SK-N-SH (cell line): ENCODE measurements around the gene PLEKHF1. TPM values are rescaled to one million over a fixed set of nuclear protein-coding genes. Genes with fewer than 3 reads are reported as not detected.

Experiments
- CTCF ChIA-PET: fragments of 300-600, 350-600 bp; formaldehyde crosslinking; extraction: SDS; loops from one replicate; lab custom pipeline; 2021; lab: Yijun Ruan, JAX
- POLR2A ChIA-PET: fragments of 350-600 bp; sonication (Branson Sonifier 250); formaldehyde crosslinking; extraction: SDS; loops from one replicate; lab custom pipeline; 2020; ENCODE audit warnings: antibody characterized with exemption, inconsistent platforms; lab: Yijun Ruan, JAX
- DNase-seq: peaks from one replicate; pipeline ENCODE4 v3.0.0; 2012
- H2AFZ ChIP-seq: fragments of 200-600 bp; sonication (generic); 2 replicates; pipeline ENCODE4 v1.8.1; 2016; ENCODE audit warnings: antibody characterized with exemption, mild to moderate bottlenecking, low read depth
- H3F3A ChIP-seq: fragments of 200-600 bp; sonication (generic); replicated peaks from 2 replicates; pipeline ENCODE3; 2016; ENCODE audit warnings: antibody characterized with exemption, mild to moderate bottlenecking; ENCODE audit not compliant: insufficient read depth
- H3K27ac ChIP-seq, 2 experiments: fragments of 200-500 bp in 1 of 2; fragments of 200-600 bp in 1 of 2; sonication (Bioruptor generic) in 1 of 2; sonication (generic), shearing (Covaris generic) in 1 of 2; 2 replicates each; pipeline versions ENCODE4 v1.5.1 to v1.6.1; 2014 to 2016; ENCODE audit warnings: low read depth in 2 of 2, inconsistent platforms in 1 of 2, low read length in 1 of 2, mild to moderate bottlenecking in 1 of 2, mixed read lengths in 1 of 2
- H3K27me3 ChIP-seq: fragments of 200-600 bp; sonication (generic), shearing (Covaris generic); 2 replicates; pipeline ENCODE4 v1.6.1; 2016; ENCODE audit warnings: mixed run types; ENCODE audit not compliant: insufficient read depth
- H3K36me3 ChIP-seq, 2 experiments: fragments of 200-500 bp in 1 of 2; fragments of 200-600 bp in 1 of 2; sonication (Bioruptor generic) in 1 of 2; sonication (generic) in 1 of 2; replicated peaks in 1 of 2; 2 replicates each; pipeline versions ENCODE3 to v1.5.1; 2014 to 2016; ENCODE audit warnings: low read length in 1 of 2, mild to moderate bottlenecking in 1 of 2; ENCODE audit not compliant: insufficient read depth in 2 of 2, control insufficient read depth in 1 of 2
- H3K4me1 ChIP-seq, 2 experiments: fragments of 200-500 bp in 1 of 2; fragments of 200-600 bp in 1 of 2; sonication (Bioruptor generic) in 1 of 2; sonication (generic), shearing (Covaris generic) in 1 of 2; 2 replicates each; pipeline versions ENCODE4 v1.5.1 to v1.6.1; 2014 to 2016; ENCODE audit warnings: low read depth in 1 of 2, low read length in 1 of 2, mixed run types in 1 of 2; ENCODE audit not compliant: insufficient read depth in 2 of 2, control insufficient read depth in 1 of 2
- H3K4me2 ChIP-seq: fragments of 200-600 bp; sonication (generic), shearing (Covaris generic); 2 replicates; pipeline ENCODE4 v1.6.1; 2017; ENCODE audit warnings: mixed run types
- H3K4me3 ChIP-seq, 2 experiments: fragments of 200-500 bp in 1 of 2; fragments of 200-600 bp in 1 of 2; sonication (Bioruptor generic) in 1 of 2; sonication (generic), shearing (Covaris generic) in 1 of 2; 2 replicates each; pipeline versions ENCODE4 v1.5.1 to v1.8.1; 2014 to 2016; ENCODE audit warnings: low read depth in 2 of 2, inconsistent platforms in 1 of 2, low read length in 1 of 2, mild to moderate bottlenecking in 1 of 2, mixed read lengths in 1 of 2, moderate library complexity in 1 of 2
- H3K79me2 ChIP-seq: fragments of 200-600 bp; sonication (generic); 2 replicates; pipeline ENCODE4 v1.8.1; 2017; ENCODE audit warnings: mild to moderate bottlenecking; ENCODE audit not compliant: insufficient read depth
- H3K9ac ChIP-seq: fragments of 200-600 bp; sonication (generic); 2 replicates; pipeline ENCODE4 v1.6.1; 2017; ENCODE audit warnings: mixed run types
- H3K9me2 ChIP-seq: fragments of 200-600 bp; sonication (generic); 2 replicates; pipeline ENCODE4 v1.6.1; 2017; ENCODE audit warnings: mixed run types
- H3K9me3 ChIP-seq: fragments of 200-600 bp; sonication (generic); 2 replicates; pipeline ENCODE4 v1.6.1; 2017; ENCODE audit warnings: mixed run types, mild to moderate bottlenecking, moderate library complexity
- H4K20me1 ChIP-seq: fragments of 200-600 bp; sonication (generic); 2 replicates; pipeline ENCODE4 v1.6.1; 2017; ENCODE audit warnings: mild to moderate bottlenecking, mixed run types; ENCODE audit not compliant: insufficient read depth
- ELF1 ChIP-seq: IDR thresholded peaks from 2 replicates; pipeline ENCODE4 v1.4.0; 2012
- FOSL2 ChIP-seq: IDR thresholded peaks from 2 replicates; pipeline ENCODE4 v1.4.0; 2012; ENCODE audit warnings: low read depth, mild to moderate bottlenecking, moderate library complexity, borderline replicate concordance
- GATA2 ChIP-seq: sonication (generic); formaldehyde crosslinking; IDR thresholded peaks from 2 replicates; pipeline ENCODE4 v1.5.0; 2020; ENCODE audit warnings: mild to moderate bottlenecking, missing genetic modification reagents
- MEF2A ChIP-seq: IDR thresholded peaks from 2 replicates; pipeline ENCODE4 v1.4.0; 2012; ENCODE audit warnings: low read depth, borderline replicate concordance
- NFIC ChIP-seq: IDR thresholded peaks from 2 replicates; pipeline ENCODE4 v1.4.0; 2012; ENCODE audit warnings: borderline replicate concordance
- RAD21 ChIP-seq: IDR thresholded peaks from 2 replicates; pipeline ENCODE4 v1.6.1; 2012; ENCODE audit warnings: mild to moderate bottlenecking, low read length
- RFX5 ChIP-seq: IDR thresholded peaks from 2 replicates; pipeline ENCODE4 v1.6.1; 2012; ENCODE audit warnings: mild to moderate bottlenecking, improper control_type of control experiment, low read length
- WGBS: methylation state at CpG from one replicate; pipeline ENCODE4 v1.1.6; 2017; ENCODE audit warnings: low lambda C conversion rate; 5-methylcytosine and 5-hydroxymethylcytosine counted together
- polyA plus RNA-seq, 3 experiments: library from polyadenylated mRNA; depleted of rRNA; stranded (reverse); fragments of >200 nt; gene quantifications; 2 replicates each; pipeline ENCODE4 v1.2.3, GENCODE V29; 2012
- TF ChIP-seq, protein P1 (sequence below): IDR thresholded peaks from 2 replicates; pipeline ENCODE4 v1.6.1; 2012; ENCODE audit warnings: mild to moderate bottlenecking, low read depth, low read length, moderate library complexity

Gene PLEKHF1
- polyA plus RNA-seq, 1 of the 3 experiments (the other 2 are of a cell fraction) = 3.9 TPM

DNA sequence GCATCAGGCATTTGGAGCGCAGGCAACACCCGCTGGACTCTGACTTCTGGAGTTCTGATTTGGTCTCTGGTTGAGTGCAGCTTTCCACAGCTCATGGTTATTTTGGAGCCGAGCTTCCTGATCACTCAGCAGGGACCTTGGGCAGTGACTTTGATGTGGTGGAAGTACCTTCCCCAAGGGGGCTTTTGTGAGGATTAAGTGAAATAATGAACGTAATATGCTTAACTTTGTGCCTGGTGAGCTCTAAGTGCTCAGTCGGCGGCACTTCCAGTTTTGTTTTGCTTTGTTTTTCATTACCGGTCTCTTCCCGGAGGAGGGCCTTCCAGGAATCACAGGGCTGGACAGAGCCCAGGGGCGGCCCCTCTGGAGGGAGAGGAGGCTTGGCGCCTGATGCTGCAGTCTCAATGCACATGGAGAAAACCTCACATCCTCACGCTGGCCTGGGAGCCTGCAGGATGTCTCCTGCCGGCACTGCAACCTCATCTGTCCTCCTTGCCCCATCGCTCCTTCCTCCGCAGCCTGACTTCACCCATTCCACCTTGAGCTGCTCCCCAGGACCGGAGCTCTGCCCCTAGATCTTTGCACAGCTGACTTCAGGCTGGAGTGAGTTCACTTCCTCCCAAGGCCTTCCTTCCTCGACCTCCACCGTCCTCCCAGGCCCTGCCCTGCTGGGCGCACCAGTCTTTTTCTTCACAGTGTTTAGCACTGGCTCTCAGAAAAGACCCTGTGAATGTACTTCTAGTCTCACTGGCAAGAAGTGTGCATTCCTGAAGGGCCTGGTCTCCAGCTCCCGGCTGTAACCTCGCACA, 1.5 kb downstream of the PLEKHF1 start:
- no peaks in the 10 kb centered on the region for H3K36me3 ChIP-seq
- H3K4me3 ChIP-seq = peak overlapping the region; percentile 74 to 82
- no peaks in the 10 kb centered on the region for H3K9me2 ChIP-seq
- H3K27me3 ChIP-seq = no peaks in the 10 kb centered on the region
- CTCF ChIA-PET = interaction anchor here (0.9 to 3.9 kb wide), 5 partner anchors 18 to 60 kb away, joined by 3 to 19 read pairs (median 14); partner anchors contain the start of gene POP4
- H3K27ac ChIP-seq = peak overlapping the region; percentile 40 to 48; a peak in 3 of 4 replicates
- peaks cover 14 to 27% of the 10 kb centered on the region in 2 experiments; a peak in 3 of 4 replicates for H3K4me1 ChIP-seq
- no peak overlapping the region for H3K9ac ChIP-seq
- peak overlapping the region; percentile 94 for H3K4me2 ChIP-seq
- peaks cover 4% of the 10 kb centered on the region; the same call in 1 of the 2 replicates for H3K79me2 ChIP-seq
- TF ChIP-seq, protein P1, sequence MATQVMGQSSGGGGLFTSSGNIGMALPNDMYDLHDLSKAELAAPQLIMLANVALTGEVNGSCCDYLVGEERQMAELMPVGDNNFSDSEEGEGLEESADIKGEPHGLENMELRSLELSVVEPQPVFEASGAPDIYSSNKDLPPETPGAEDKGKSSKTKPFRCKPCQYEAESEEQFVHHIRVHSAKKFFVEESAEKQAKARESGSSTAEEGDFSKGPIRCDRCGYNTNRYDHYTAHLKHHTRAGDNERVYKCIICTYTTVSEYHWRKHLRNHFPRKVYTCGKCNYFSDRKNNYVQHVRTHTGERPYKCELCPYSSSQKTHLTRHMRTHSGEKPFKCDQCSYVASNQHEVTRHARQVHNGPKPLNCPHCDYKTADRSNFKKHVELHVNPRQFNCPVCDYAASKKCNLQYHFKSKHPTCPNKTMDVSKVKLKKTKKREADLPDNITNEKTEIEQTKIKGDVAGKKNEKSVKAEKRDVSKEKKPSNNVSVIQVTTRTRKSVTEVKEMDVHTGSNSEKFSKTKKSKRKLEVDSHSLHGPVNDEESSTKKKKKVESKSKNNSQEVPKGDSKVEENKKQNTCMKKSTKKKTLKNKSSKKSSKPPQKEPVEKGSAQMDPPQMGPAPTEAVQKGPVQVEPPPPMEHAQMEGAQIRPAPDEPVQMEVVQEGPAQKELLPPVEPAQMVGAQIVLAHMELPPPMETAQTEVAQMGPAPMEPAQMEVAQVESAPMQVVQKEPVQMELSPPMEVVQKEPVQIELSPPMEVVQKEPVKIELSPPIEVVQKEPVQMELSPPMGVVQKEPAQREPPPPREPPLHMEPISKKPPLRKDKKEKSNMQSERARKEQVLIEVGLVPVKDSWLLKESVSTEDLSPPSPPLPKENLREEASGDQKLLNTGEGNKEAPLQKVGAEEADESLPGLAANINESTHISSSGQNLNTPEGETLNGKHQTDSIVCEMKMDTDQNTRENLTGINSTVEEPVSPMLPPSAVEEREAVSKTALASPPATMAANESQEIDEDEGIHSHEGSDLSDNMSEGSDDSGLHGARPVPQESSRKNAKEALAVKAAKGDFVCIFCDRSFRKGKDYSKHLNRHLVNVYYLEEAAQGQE = peak; percentile 84
- no peak for TF ChIP-seq GATA2
- peaks cover 17% of the 10 kb centered on the region for H3F3A ChIP-seq
- POLR2A ChIA-PET = interaction anchor here (0.6 to 1.0 kb wide), 2 partner anchors 8 to 61 kb away, joined by 3 to 5 read pairs; partner anchors contain the start of gene POP4
- no peak overlapping the region for H2AFZ ChIP-seq
- H4K20me1 ChIP-seq = no peaks in the 10 kb centered on the region
- 78% methylated on average over 20 of the region's 20 CpGs for WGBS
- no peak for DNase-seq
- no peaks in the 10 kb centered on the region for H3K9me3 ChIP-seq

DNA sequence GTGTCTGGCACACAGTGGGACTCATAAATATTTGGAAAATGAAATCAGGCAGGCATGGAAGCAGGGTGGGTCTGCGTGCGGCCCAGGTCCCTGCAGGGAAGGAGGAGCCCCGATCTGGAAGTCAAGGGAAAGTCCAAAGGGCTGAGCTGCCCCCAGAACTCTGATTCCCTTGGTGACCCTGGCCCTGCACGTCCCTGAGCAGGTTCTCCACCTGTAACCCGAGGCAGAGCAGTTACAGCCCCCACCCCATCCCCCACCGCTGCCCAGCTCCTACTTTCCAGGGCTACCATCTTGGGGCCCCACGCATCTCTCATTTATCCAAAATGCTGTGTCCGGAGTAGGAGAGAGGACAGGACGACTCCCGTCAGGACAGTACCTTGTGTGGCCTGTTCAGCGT, 2.1 kb downstream of the PLEKHF1 start:
- Histone ChIP-seq H3K9ac (no peak overlapping the region), H3F3A (peaks cover 11% of the 10 kb centered on the region), H3K79me2 (peaks cover 4% of the 10 kb centered on the region; the same call in 1 of the 2 replicates), H3K9me3 (no peaks in the 10 kb centered on the region), H3K4me2 (no peak overlapping the region), H3K4me1 (peaks cover 14 to 27% of the 10 kb centered on the region in 2 experiments; a peak in 3 of 4 replicates), H3K27ac (no peak overlapping the region), H4K20me1 (no peaks in the 10 kb centered on the region), H3K27me3 (no peaks in the 10 kb centered on the region), H3K36me3 (no peaks in the 10 kb centered on the region), H3K9me2 (no peaks in the 10 kb centered on the region), H3K4me3 (peak overlapping the region in 1 of 2 experiments; percentile 6; a peak in 1 of 4 replicates), H2AFZ (no peak overlapping the region)
- CTCF ChIA-PET = interaction anchor here (2.5 to 3.9 kb wide), 3 partner anchors 27 to 57 kb away, joined by 9 to 19 read pairs (median 15); no protein-coding TSS in a partner anchor
- 95% methylated on average over 8 of the region's 11 CpGs for WGBS
- POLR2A ChIA-PET = no interaction called here
- TF ChIP-seq RAD21 = no peak
- DNase-seq = no peak

DNA sequence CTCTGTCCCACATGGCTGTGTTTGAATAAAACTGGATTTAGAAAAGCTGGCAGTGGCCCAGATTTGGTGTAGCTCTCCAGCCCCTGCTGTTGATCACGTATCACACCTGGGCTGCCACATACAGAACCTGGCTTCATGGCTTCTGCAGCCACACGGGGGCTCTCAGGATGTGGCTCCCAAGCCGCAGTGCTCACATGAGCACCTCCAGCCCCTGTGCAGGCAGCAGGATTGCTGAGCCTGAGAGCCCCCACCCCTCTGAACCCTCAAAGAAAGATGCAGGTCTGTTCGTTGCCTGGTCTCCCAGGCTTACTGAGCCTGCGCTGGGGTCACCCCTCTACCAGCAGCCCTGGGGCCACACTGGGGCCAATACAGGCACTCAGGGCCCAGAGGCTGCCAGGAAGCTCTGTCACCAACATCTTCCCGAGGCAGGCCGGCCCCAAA, 2.7 kb downstream of the PLEKHF1 start:
- Histone ChIP-seq H3K4me3 (no peak overlapping the region), H3K4me2 (no peak overlapping the region), H3K27ac (no peak overlapping the region), H4K20me1 (no peaks in the 10 kb centered on the region), H3K9me3 (no peaks in the 10 kb centered on the region), H2AFZ (no peak overlapping the region), H3K36me3 (no peaks in the 10 kb centered on the region), H3K79me2 (peaks cover 4% of the 10 kb centered on the region; the same call in 1 of the 2 replicates), H3K9ac (no peak overlapping the region), H3K4me1 (peaks cover 11 to 21% of the 10 kb centered on the region in 2 experiments; a peak in 3 of 4 replicates), H3F3A (peaks cover 5% of the 10 kb centered on the region), H3K27me3 (no peaks in the 10 kb centered on the region), H3K9me2 (no peaks in the 10 kb centered on the region)
- no peak for DNase-seq
- 83% methylated on average over 5 of the region's 7 CpGs for WGBS
- POLR2A ChIA-PET = no interaction called here
- no peak for TF ChIP-seq MEF2A
- TF ChIP-seq ELF1 = no peak
- no peak for TF ChIP-seq FOSL2
- no peak for TF ChIP-seq NFIC
- no peak for TF ChIP-seq RFX5
- CTCF ChIA-PET = interaction anchor here (0.7 to 3.9 kb wide), 4 partner anchors 27 to 57 kb away, joined by 3 to 19 read pairs (median 12); no protein-coding TSS in a partner anchor
